ENCODE measurements around the gene SIRPB2. TPM values are rescaled to one million over a fixed set of nuclear protein-coding genes. Genes with fewer than 3 reads are reported as not detected.

The SIRPB2 gene
- total and polyA plus RNA-seq, 2 of the 4 experiments (the other 2 are of a cell fraction): not detected

- Histone ChIP-seq H2AK5ac (ENCODE audit: low read depth, low read length) (no peak overlapping the region), H3K9ac (ENCODE audit: low read depth, low read length) (no peak overlapping the region), H3K4ac (ENCODE audit: low read depth, low read length) (no peak overlapping the region), H3K9me3 (ENCODE audit: control insufficient read depth, insufficient read depth, low read length) (no peaks in the 10 kb centered on the region), H3K79me1 (ENCODE audit: low read depth in 1 of 2, low read length in 2 of 2) (no peaks in the 10 kb centered on the region), H2AFZ (replicated peaks; ENCODE audit: low read length, poor library complexity) (no peak overlapping the region), H4K5ac (ENCODE audit: low read depth, low read length) (no peak overlapping the region), H3K4me2 (ENCODE audit: low read depth, low read length) (no peak overlapping the region), H2BK5ac (ENCODE audit: low read depth, low read length, poor library complexity, severe bottlenecking) (no peak overlapping the region), H3K14ac (replicated peaks; ENCODE audit: low read depth, low read length) (no peak overlapping the region), H3K4me3 (ENCODE audit: insufficient read depth, low read depth, low read length) (no peak overlapping the region), H3K36me3 (ENCODE audit: control insufficient read depth, insufficient read depth, low read length) (no peaks in the 10 kb centered on the region), H3K9me1 (ENCODE audit: insufficient read depth, low read length) (peaks cover 6% of the 10 kb centered on the region; the same call in 1 of the 2 replicates), H2BK20ac (ENCODE audit: low read depth, low read length) (no peak overlapping the region), H3K23ac (ENCODE audit: low read depth, low read length) (no peak overlapping the region), H2BK120ac (ENCODE audit: low read depth, low read length) (no peak overlapping the region), H4K8ac (ENCODE audit: low read depth in 2 of 2, low read length in 2 of 2) (no peak overlapping the region), H2BK15ac (ENCODE audit: low read depth, low read length) (no peak overlapping the region), H4K91ac (ENCODE audit: insufficient read depth, low read depth, low read length) (no peak overlapping the region), H2AK9ac (replicated peaks; ENCODE audit: low read depth, low read length, poor library complexity) (no peak overlapping the region), H3K56ac (ENCODE audit: extremely low read depth, insufficient read depth, low read length) (no peak overlapping the region), H3K27ac (ENCODE audit: insufficient read depth, low read length) (no peak overlapping the region), H3K18ac (ENCODE audit: low read depth, low read length) (no peak overlapping the region), H4K20me1 (ENCODE audit: insufficient read depth, low read length) (no peaks in the 10 kb centered on the region), H3K27me3 (ENCODE audit: control insufficient read depth, insufficient read depth, low read length) (no peaks in the 10 kb centered on the region), H3K4me1 (ENCODE audit: control insufficient read depth, insufficient read depth, low read length) (peaks cover 7% of the 10 kb centered on the region)
- CTCF ChIA-PET: no interaction called here
- ATAC-seq (ENCODE audit: low read depth) (no peak), DNase-seq (no peak)
- TF ChIP-seq POLR2A (IDR thresholded peaks at IDR 0.05; ENCODE audit: low read depth, low read length): no peak
- no peak for TF ChIP-seq CTCF (conservative IDR thresholded peaks at IDR 0.05; ENCODE audit: low read depth, low read length)
- TF ChIP-seq FOS (IDR thresholded peaks at IDR 0.05; ENCODE audit: low read depth, low read length): no peak
- TF ChIP-seq, protein P1, sequence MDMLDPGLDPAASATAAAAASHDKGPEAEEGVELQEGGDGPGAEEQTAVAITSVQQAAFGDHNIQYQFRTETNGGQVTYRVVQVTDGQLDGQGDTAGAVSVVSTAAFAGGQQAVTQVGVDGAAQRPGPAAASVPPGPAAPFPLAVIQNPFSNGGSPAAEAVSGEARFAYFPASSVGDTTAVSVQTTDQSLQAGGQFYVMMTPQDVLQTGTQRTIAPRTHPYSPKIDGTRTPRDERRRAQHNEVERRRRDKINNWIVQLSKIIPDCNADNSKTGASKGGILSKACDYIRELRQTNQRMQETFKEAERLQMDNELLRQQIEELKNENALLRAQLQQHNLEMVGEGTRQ (IDR thresholded peaks at IDR 0.05; ENCODE audit: low read depth, low read length): no peak
- no peak for TF ChIP-seq BHLHE40 (IDR thresholded peaks at IDR 0.05; ENCODE audit: low read depth, low read length)
- no peak for TF ChIP-seq MXI1 (IDR thresholded peaks at IDR 0.05; ENCODE audit: borderline replicate concordance, low read depth, low read length)
- no peak for TF ChIP-seq RCOR1 (IDR thresholded peaks at IDR 0.05; ENCODE audit: insufficient replicate concordance, low read length)
- no peak for TF ChIP-seq CEBPB (IDR thresholded peaks at IDR 0.05; ENCODE audit: low read depth, low read length)
- no peak for TF ChIP-seq SMC3 (IDR thresholded peaks at IDR 0.05; ENCODE audit: low read depth, low read length)
- no peak for TF ChIP-seq MAFK (IDR thresholded peaks at IDR 0.05; ENCODE audit: low read depth, low read length)
- no peak for TF ChIP-seq MAZ (IDR thresholded peaks at IDR 0.05; ENCODE audit: borderline replicate concordance, low read depth, low read length)
- TF ChIP-seq RFX5 (IDR thresholded peaks at IDR 0.05; ENCODE audit: low read depth, low read length): no peak
- TF ChIP-seq RAD21 (IDR thresholded peaks at IDR 0.05; ENCODE audit: low read length): no peak
- no peak for TF ChIP-seq CHD1 (IDR thresholded peaks at IDR 0.05; ENCODE audit: low read depth, low read length)
- no peak for TF ChIP-seq ELK1 (IDR thresholded peaks at IDR 0.05; ENCODE audit: borderline replicate concordance, low read depth, low read length)
- TF ChIP-seq NFE2L2 (IDR thresholded peaks at IDR 0.05; ENCODE audit: low read depth, low read length): no peak
- dilution Hi-C loops (cut with HindIII; ENCODE audit: low sequenced_read_pairs, unreplicated experiment) (no loop called here), intact Hi-C loops (cut with micrococcal nuclease) (loop anchor here (5.0 kb wide), 1 partner anchor 34 kb away; no protein-coding TSS in a partner anchor), in situ Hi-C loops (cut with MboI; ENCODE audit: low sequenced_read_pairs) (no loop called here)
- WGBS, 2 experiments (ENCODE audit: extremely low coverage in 2 of 2, insufficient read length in 1 of 2): no CpG with 5 or more reads among the region's 1 CpG
- POLR2A ChIA-PET (ENCODE audit: unreplicated experiment): no interaction called here
- no TSS peak for BruUV-seq (replicated peaks)
These were observed 60.1 kb downstream of the SIRPB2 start for GRCh38 chr20:1431158-1431557.
